Measurements from ENCODE around the gene MAN2A2.

- TF ChIP-seq EZH2 (IDR thresholded peaks at IDR 0.05; ENCODE audit: insufficient read depth, poor library complexity, severe bottlenecking): no peak
- no peak for TF ChIP-seq EZH2phosphoT487 (IDR thresholded peaks at IDR 0.05; ENCODE audit: insufficient read depth, low read depth)
These were observed 833 bp downstream of the MAN2A2 start for GRCh38 chr15:90903733-90904536.

Measured in GM23248 (cell line).